PC-3 (cell line): ENCODE measurements around the gene EBP. TPM values are rescaled to one million over a fixed set of nuclear protein-coding genes. Genes with fewer than 3 reads are reported as not detected.

Experiments
- ATAC-seq: fragments of 200-7000 bp; cut with Tn5 transposase; 2 replicates; pipeline ENCODE4 v1.9.1; 2020; ENCODE audit warnings: mild to moderate bottlenecking, moderate library complexity
- BruUV-seq: library from RNA; stranded (reverse); fragments of 400-500 nt; replicated peaks from 2 replicates; lab custom pipeline; 2021; lab: Mats Ljungman, UMichigan
- CTCF ChIA-PET: fragments of 300-600 bp; sonication (Branson Sonifier 250); formaldehyde crosslinking; loops from one replicate; lab custom pipeline; 2022; ENCODE audit warnings: antibody characterized with exemption; lab: Charles Lee
- POLR2A ChIA-PET: fragments of 300-600 bp; sonication (Branson Sonifier 250); formaldehyde crosslinking; loops from one replicate; lab custom pipeline; 2022; ENCODE audit warnings: antibody characterized with exemption; ENCODE audit not compliant: unreplicated experiment; lab: Charles Lee
- DNase-seq: peaks from one replicate; pipeline ENCODE4 v3.0.0-alpha.2; 2015
- H2AFZ ChIP-seq: fragments of 300-600 bp; sonication (generic); 2 replicates; pipeline ENCODE4 v1.6.0; 2016; ENCODE audit warnings: antibody characterized with exemption, low read length
- H3F3A ChIP-seq: fragments of 300-600 bp; sonication (generic); one replicate; pipeline ENCODE4 v1.6.0; 2017; ENCODE audit warnings: antibody characterized with exemption, low read length, control low read depth, mild to moderate bottlenecking; ENCODE audit not compliant: unreplicated experiment
- H3K27ac ChIP-seq: fragments of 300-600 bp; sonication (generic); 2 replicates; pipeline ENCODE4 v1.5.1; 2016; ENCODE audit warnings: mild to moderate bottlenecking, low read length
- H3K27me3 ChIP-seq: fragments of 300-600 bp; sonication (generic); 2 replicates; pipeline ENCODE4 v1.6.1; 2016; ENCODE audit warnings: low read length, mixed read lengths
- H3K36me3 ChIP-seq: fragments of 300-600 bp; sonication (generic); 2 replicates; pipeline ENCODE4 v1.6.1; 2016; ENCODE audit warnings: low read depth, mixed run types, low read length, mixed read lengths
- H3K4me1 ChIP-seq: fragments of 300-600 bp; sonication (generic); 2 replicates; pipeline ENCODE4 v1.5.1; 2016; ENCODE audit warnings: low read length; ENCODE audit not compliant: insufficient read depth
- H3K4me2 ChIP-seq: fragments of 300-600 bp; sonication (generic); 2 replicates; pipeline ENCODE4 v1.6.0; 2016; ENCODE audit warnings: low read length
- H3K4me3 ChIP-seq: fragments of 300-600 bp; sonication (generic); 2 replicates; pipeline ENCODE4 v1.5.1; 2016; ENCODE audit warnings: mild to moderate bottlenecking, low read length, mixed read lengths
- H3K79me2 ChIP-seq: fragments of 300-600 bp; sonication (generic); 2 replicates; pipeline ENCODE4 v1.6.1; 2017; ENCODE audit warnings: low read length, mixed read lengths
- H3K9ac ChIP-seq: fragments of 300-600 bp; sonication (generic); 2 replicates; pipeline ENCODE4 v1.6.0; 2016; ENCODE audit warnings: mild to moderate bottlenecking, low read length
- H3K9me2 ChIP-seq: fragments of 300-600 bp; sonication (generic); replicated peaks from 2 replicates; pipeline ENCODE4 v1.6.1; 2016; ENCODE audit warnings: mixed run types, low read length, mixed read lengths
- H3K9me3 ChIP-seq: fragments of 300-600 bp; sonication (generic); 2 replicates; pipeline ENCODE4 v1.6.1; 2016; ENCODE audit warnings: low read length, mixed read lengths
- H4K20me1 ChIP-seq: fragments of 300-600 bp; sonication (generic); 2 replicates; pipeline ENCODE4 v1.6.1; 2016; ENCODE audit warnings: low read length, mixed read lengths
- EZH2 ChIP-seq: fragments of 300-600 bp; sonication (generic); IDR thresholded peaks from one replicate; pipeline ENCODE4 v1.6.1; 2017; ENCODE audit warnings: antibody characterized with exemption, mild to moderate bottlenecking, low read length; ENCODE audit not compliant: unreplicated experiment
- EZH2phosphoT487 ChIP-seq: fragments of 300-600 bp; sonication (generic); IDR thresholded peaks from 2 replicates; pipeline ENCODE4 v1.6.1; 2018; ENCODE audit warnings: mild to moderate bottlenecking, antibody characterized with exemption, low read length, borderline replicate concordance
- intact Hi-C: fragments of 100-400 bp; cut with micrococcal nuclease; formaldehyde crosslinking; loops from 2 replicates; pipeline ENCODE4 v1.9.0; 2023
- total RNA-seq: library from RNA; depleted of rRNA; stranded (reverse); fragments of >200 nt; gene quantifications from 2 replicates; pipeline ENCODE4 v1.2.3, GENCODE V29; 2014
- TF ChIP-seq, protein P1 (sequence below): fragments of 300-600 bp; sonication (generic); conservative IDR thresholded peaks from 2 replicates; pipeline ENCODE4 v1.5.1; 2017; ENCODE audit warnings: antibody characterized with exemption, low read depth, mild to moderate bottlenecking, low read length

The EBP gene
- total RNA-seq, 1 experiment from 2014 or later, result 307 TPM

DNA sequence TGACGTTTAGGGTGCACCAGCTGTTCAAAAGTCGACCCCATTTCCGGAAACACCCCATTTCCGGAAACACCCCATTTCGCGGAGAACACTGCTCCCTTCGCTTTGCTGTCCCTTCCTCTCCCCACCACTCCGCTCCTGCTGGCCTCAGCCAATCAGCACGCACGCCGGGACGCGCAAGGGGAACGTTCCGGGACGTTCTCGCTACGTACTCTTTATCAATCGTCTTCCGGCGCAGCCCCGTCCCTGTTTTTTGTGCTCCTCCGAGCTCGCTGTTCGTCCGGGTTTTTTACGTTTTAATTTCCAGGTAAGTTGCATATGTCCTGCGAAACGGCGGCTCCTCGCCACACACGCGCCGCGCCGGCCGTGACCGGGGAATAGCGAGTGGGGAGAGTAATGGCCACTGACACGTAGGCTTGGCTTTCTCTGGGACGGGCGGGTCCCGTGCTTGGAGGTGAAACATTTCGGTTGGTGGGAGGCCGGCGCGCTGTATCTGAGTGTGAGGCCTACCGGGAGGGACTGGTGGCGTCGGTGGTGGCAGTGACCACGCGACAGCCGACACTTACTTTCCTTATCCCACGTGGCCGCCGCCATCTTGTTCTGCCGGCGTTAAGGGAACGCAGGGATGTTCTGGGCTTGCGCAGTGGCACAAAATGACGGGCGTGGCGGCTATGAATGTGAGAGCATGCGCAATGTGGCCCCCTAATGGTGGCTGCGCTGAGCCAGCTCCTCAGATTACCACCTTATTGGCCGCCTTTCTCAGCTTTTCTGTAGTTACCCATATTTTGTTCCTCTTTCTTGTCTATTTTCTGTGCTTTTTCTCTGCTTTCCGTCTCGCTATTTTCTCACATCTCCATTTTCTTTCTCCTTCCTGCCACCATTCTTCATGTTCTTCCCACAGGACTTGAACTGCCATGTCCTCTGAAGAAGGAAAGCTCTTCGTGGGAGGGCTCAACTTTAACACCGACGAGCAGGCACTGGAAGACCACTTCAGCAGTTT, 53.0 kb downstream of the EBP start, which contains the start of gene RBM3:
RBM3 (plus strand) TSS at position 215 of the 997 bp plus-strand sequence; CDS start at position 912, 697 bp downstream.
- TF ChIP-seq, protein P1, sequence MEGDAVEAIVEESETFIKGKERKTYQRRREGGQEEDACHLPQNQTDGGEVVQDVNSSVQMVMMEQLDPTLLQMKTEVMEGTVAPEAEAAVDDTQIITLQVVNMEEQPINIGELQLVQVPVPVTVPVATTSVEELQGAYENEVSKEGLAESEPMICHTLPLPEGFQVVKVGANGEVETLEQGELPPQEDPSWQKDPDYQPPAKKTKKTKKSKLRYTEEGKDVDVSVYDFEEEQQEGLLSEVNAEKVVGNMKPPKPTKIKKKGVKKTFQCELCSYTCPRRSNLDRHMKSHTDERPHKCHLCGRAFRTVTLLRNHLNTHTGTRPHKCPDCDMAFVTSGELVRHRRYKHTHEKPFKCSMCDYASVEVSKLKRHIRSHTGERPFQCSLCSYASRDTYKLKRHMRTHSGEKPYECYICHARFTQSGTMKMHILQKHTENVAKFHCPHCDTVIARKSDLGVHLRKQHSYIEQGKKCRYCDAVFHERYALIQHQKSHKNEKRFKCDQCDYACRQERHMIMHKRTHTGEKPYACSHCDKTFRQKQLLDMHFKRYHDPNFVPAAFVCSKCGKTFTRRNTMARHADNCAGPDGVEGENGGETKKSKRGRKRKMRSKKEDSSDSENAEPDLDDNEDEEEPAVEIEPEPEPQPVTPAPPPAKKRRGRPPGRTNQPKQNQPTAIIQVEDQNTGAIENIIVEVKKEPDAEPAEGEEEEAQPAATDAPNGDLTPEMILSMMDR, result peak; percentile 46
- TF ChIP-seq EZH2phosphoT487 (no peak), EZH2 (no peak)
- ChIA-PET POLR2A (interaction anchor here (0.6 to 1.0 kb wide), 4 partner anchors 55 to 488 kb away, joined by 3 to 6 read pairs (median 3); partner anchors contain the start of genes PQBP1 and TIMM17B), CTCF (no interaction called here)
- H3K9ac ChIP-seq, result peak within 1 kb of the TSS; percentile 100
- H3K27ac ChIP-seq, result peak within 1 kb of the TSS; percentile 98
- H3K9me3 ChIP-seq, result no peaks in the 10 kb centered on the region
- TSS peak; percentile 70 for BruUV-seq
- no peaks in the 10 kb centered on the region for H3K9me2 ChIP-seq
- H2AFZ ChIP-seq, result peak within 1 kb of the TSS; percentile 98
- peaks cover 31% of the 10 kb centered on the region for H3K79me2 ChIP-seq
- H3K4me1 ChIP-seq, result peaks cover 27% of the 10 kb centered on the region
- H3K4me2 ChIP-seq, result peak within 1 kb of the TSS; percentile 100
- DNase-seq (peak; percentile 92), ATAC-seq (peak; percentile 95)
- intact Hi-C loops, result loop anchor here (1.0 kb wide), 1 partner anchor 23 kb away; the partner anchor contains the start of gene WDR13
- H3K36me3 ChIP-seq, result peaks cover 41% of the 10 kb centered on the region
- H4K20me1 ChIP-seq, result peaks cover 36% of the 10 kb centered on the region
- H3K4me3 ChIP-seq, result peak within 1 kb of the TSS; percentile 99
- H3F3A ChIP-seq, result peaks cover 5% of the 10 kb centered on the region
- no peaks in the 10 kb centered on the region for H3K27me3 ChIP-seq

DNA sequence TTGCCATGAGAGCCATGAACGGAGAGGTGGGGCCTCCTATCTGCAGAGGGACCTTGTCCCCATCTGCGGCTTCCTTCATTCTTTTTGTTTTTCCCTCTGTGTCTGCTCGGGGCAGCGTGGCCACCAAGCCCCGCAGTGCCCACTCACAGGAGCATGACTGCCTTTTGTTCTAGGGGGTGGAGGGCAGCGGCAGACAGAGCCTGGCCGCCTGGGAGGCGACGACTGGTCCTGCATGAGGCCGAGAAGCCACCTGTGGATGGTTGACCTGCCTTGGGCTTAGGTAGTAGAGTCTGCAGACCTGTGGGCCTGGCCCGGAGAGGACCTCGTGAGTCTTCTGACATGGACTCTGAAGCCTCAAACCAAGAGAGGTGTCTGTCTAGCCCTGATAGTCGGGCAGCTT, 54.0 kb downstream of the EBP start:
- POLR2A ChIA-PET, result no interaction called here
- peaks cover 31% of the 10 kb centered on the region for H3K79me2 ChIP-seq
- H3K9me3 ChIP-seq, result no peaks in the 10 kb centered on the region
- H3K4me3 ChIP-seq, result peak overlapping the region; percentile 99
- H3K36me3 ChIP-seq, result peaks cover 41% of the 10 kb centered on the region
- peaks cover 5% of the 10 kb centered on the region for H3F3A ChIP-seq
- H3K4me1 ChIP-seq, result peaks cover 25% of the 10 kb centered on the region
- no peak for DNase-seq
- peaks cover 36% of the 10 kb centered on the region for H4K20me1 ChIP-seq
- H3K9me2 ChIP-seq, result no peaks in the 10 kb centered on the region
- TF ChIP-seq, protein P1, result no peak
- TF ChIP-seq EZH2phosphoT487 (no peak), EZH2 (no peak)
- ATAC-seq, result no peak
- H3K4me2 ChIP-seq, result peak overlapping the region; percentile 100
- intact Hi-C loops, result no loop called here
- H3K9ac ChIP-seq, result peak overlapping the region; percentile 100
- H3K27me3 ChIP-seq, result no peaks in the 10 kb centered on the region
- H3K27ac ChIP-seq, result peak overlapping the region; percentile 98
- no TSS peak for BruUV-seq
- CTCF ChIA-PET, result no interaction called here
- H2AFZ ChIP-seq, result no peak overlapping the region
